IMR-90 (cell line): Measurements from ENCODE around the gene TNFRSF25. TPM values are rescaled to one million over a fixed set of nuclear protein-coding genes. Genes with fewer than 3 reads are reported as not detected.
A peak's percentile ranks its signal among the peaks of the same experiment; 100 is the strongest.

ENCODE experiments used
- ATAC-seq: fragments of 200-7000 bp; cut with Tn5 transposase; 2 replicates; pipeline ENCODE4 v1.9.1; 2020; ENCODE audit warnings: low read depth, mild to moderate bottlenecking, moderate library complexity
- BruUV-seq: library from RNA; stranded (reverse); fragments of 400-500 nt; replicated peaks from 2 replicates; lab custom pipeline; 2021; lab: Mats Ljungman, UMichigan
- CTCF ChIA-PET: fragments of 300-600 bp; formaldehyde crosslinking; extraction: SDS; loops from one replicate; lab custom pipeline; 2021; ENCODE audit warnings: antibody characterized with exemption; lab: Yijun Ruan, JAX
- POLR2A ChIA-PET: fragments of 300-600 bp; sonication (Branson Sonifier 250); formaldehyde crosslinking; loops from one replicate; lab custom pipeline; 2022; ENCODE audit warnings: antibody characterized with exemption; ENCODE audit not compliant: unreplicated experiment; lab: Charles Lee
- DNase-seq: peaks from one replicate; pipeline ENCODE4 v3.0.0; 2013
- H2AFZ ChIP-seq: replicated peaks from 2 replicates; pipeline ENCODE3; 2013; ENCODE audit warnings: low read length, mild to moderate bottlenecking; ENCODE audit not compliant: poor library complexity
- H2AK5ac ChIP-seq: 2 replicates; pipeline ENCODE4 v1.6.1; 2013; ENCODE audit warnings: low read depth, low read length, inconsistent platforms
- H2AK9ac ChIP-seq: replicated peaks from 2 replicates; pipeline ENCODE3; 2013; ENCODE audit warnings: mild to moderate bottlenecking, low read depth, low read length, moderate library complexity; ENCODE audit not compliant: poor library complexity
- H2BK120ac ChIP-seq: 2 replicates; pipeline ENCODE4 v1.6.1; 2013; ENCODE audit warnings: low read depth, low read length, inconsistent platforms
- H2BK15ac ChIP-seq: 3 replicates; pipeline ENCODE4 v1.6.1; 2013; ENCODE audit warnings: low read depth, low read length, inconsistent platforms
- H2BK20ac ChIP-seq: 2 replicates; pipeline ENCODE4 v1.6.1; 2013; ENCODE audit warnings: low read depth, mild to moderate bottlenecking, inconsistent platforms, low read length, moderate library complexity
- H2BK5ac ChIP-seq: 2 replicates; pipeline ENCODE4 v1.6.1; 2013; ENCODE audit warnings: mild to moderate bottlenecking, low read depth, low read length, inconsistent platforms; ENCODE audit not compliant: poor library complexity, severe bottlenecking
- H3K14ac ChIP-seq: replicated peaks from 2 replicates; pipeline ENCODE4 v1.6.1; 2013; ENCODE audit warnings: low read depth, low read length, inconsistent platforms
- H3K18ac ChIP-seq: 2 replicates; pipeline ENCODE4 v1.6.1; 2013; ENCODE audit warnings: low read depth, low read length, control low read depth
- H3K23ac ChIP-seq: 2 replicates; pipeline ENCODE4 v1.6.1; 2013; ENCODE audit warnings: low read depth, low read length, inconsistent platforms
- H3K27ac ChIP-seq: 2 replicates; pipeline ENCODE4 v1.5.1; 2013; ENCODE audit warnings: mild to moderate bottlenecking, control low read depth, low read length; ENCODE audit not compliant: insufficient read depth
- H3K27me3 ChIP-seq: 2 replicates; pipeline ENCODE4 v1.6.1; 2013; ENCODE audit warnings: low read length; ENCODE audit not compliant: control insufficient read depth, insufficient read depth
- H3K36me3 ChIP-seq: 2 replicates; pipeline ENCODE4 v1.6.1; 2013; ENCODE audit warnings: low read length, mixed read lengths; ENCODE audit not compliant: control insufficient read depth, insufficient read depth
- H3K4ac ChIP-seq: 2 replicates; pipeline ENCODE4 v1.6.1; 2013; ENCODE audit warnings: low read depth, low read length, inconsistent platforms
- H3K4me1 ChIP-seq: 2 replicates; pipeline ENCODE4 v1.6.1; 2013; ENCODE audit warnings: low read length, mixed read lengths; ENCODE audit not compliant: control insufficient read depth, insufficient read depth
- H3K4me2 ChIP-seq: 2 replicates; pipeline ENCODE4 v1.6.1; 2013; ENCODE audit warnings: low read depth, mild to moderate bottlenecking, control low read depth, low read length, moderate library complexity
- H3K4me3 ChIP-seq: 2 replicates; pipeline ENCODE4 v1.5.1; 2013; ENCODE audit warnings: low read depth, mild to moderate bottlenecking, control low read depth, low read length, moderate library complexity; ENCODE audit not compliant: insufficient read depth
- H3K56ac ChIP-seq: 2 replicates; pipeline ENCODE4 v1.6.1; 2013; ENCODE audit warnings: low read length, inconsistent platforms; ENCODE audit not compliant: insufficient read depth; ENCODE audit errors: extremely low read depth
- H3K79me1 ChIP-seq, 2 experiments: 2 replicates each; pipeline ENCODE4 v1.6.1; 2013; ENCODE audit warnings: low read length in 2 of 2, inconsistent platforms in 1 of 2, low read depth in 1 of 2
- H3K9ac ChIP-seq: 2 replicates; pipeline ENCODE4 v1.6.1; 2013; ENCODE audit warnings: low read depth, low read length, control low read depth
- H3K9me1 ChIP-seq: 2 replicates; pipeline ENCODE4 v1.6.1; 2013; ENCODE audit warnings: low read length, inconsistent platforms; ENCODE audit not compliant: insufficient read depth
- H3K9me3 ChIP-seq: 2 replicates; pipeline ENCODE4 v1.6.1; 2013; ENCODE audit warnings: low read length; ENCODE audit not compliant: control insufficient read depth, insufficient read depth
- H4K20me1 ChIP-seq: 2 replicates; pipeline ENCODE4 v1.6.1; 2013; ENCODE audit warnings: low read length, inconsistent platforms; ENCODE audit not compliant: insufficient read depth
- H4K5ac ChIP-seq: 2 replicates; pipeline ENCODE4 v1.6.1; 2013; ENCODE audit warnings: mild to moderate bottlenecking, low read depth, low read length, control low read depth
- H4K8ac ChIP-seq, 2 experiments: 2 replicates each; pipeline ENCODE4 v1.6.1; 2013; ENCODE audit warnings: low read depth in 2 of 2, low read length in 2 of 2, control low read depth in 1 of 2, inconsistent platforms in 1 of 2
- H4K91ac ChIP-seq: 2 replicates; pipeline ENCODE4 v1.6.1; 2013; ENCODE audit warnings: low read depth, low read length, inconsistent platforms; ENCODE audit not compliant: insufficient read depth
- CHD1 ChIP-seq: IDR thresholded peaks from 2 replicates; pipeline ENCODE4 v1.6.1; 2012; ENCODE audit warnings: low read depth, low read length, improper control_type of control experiment
- MAZ ChIP-seq: IDR thresholded peaks from 2 replicates; pipeline ENCODE4 v1.6.1; 2012; ENCODE audit warnings: low read depth, mild to moderate bottlenecking, low read length, improper control_type of control experiment, moderate library complexity, borderline replicate concordance
- MXI1 ChIP-seq: IDR thresholded peaks from 2 replicates; pipeline ENCODE4 v1.6.1; 2012; ENCODE audit warnings: low read depth, mild to moderate bottlenecking, low read length, moderate library complexity, borderline replicate concordance
- RFX5 ChIP-seq: IDR thresholded peaks from 2 replicates; pipeline ENCODE4 v1.8.0; 2012; ENCODE audit warnings: low read depth, mild to moderate bottlenecking, low read length, moderate library complexity
- USF2 ChIP-seq: fragments of 150-350 bp; IDR thresholded peaks from 2 replicates; pipeline ENCODE4 v1.6.1; 2017; ENCODE audit warnings: mild to moderate bottlenecking, antibody characterized with exemption, low read length, low read depth
- WGBS, 2 experiments: methylation state at CpG; one replicate each; pipeline versions ENCODE4 v1.1.5 to v1.1.7; 2013; ENCODE audit warnings: missing lambda C conversion rate in 2 of 2; ENCODE audit not compliant: insufficient read length in 1 of 2; ENCODE audit errors: extremely low coverage in 2 of 2; 5-methylcytosine and 5-hydroxymethylcytosine counted together
- dilution Hi-C: fragments of 300-500 bp; cut with HindIII; formaldehyde crosslinking; loops from one replicate; pipeline ENCODE4 v1.14.3; 2018; ENCODE audit warnings: low sequenced_read_pairs; ENCODE audit not compliant: unreplicated experiment
- in situ Hi-C: fragments of 300-500 bp; cut with MboI; formaldehyde crosslinking; loops from 3 replicates; pipeline ENCODE4 v1.14.3; 2019; ENCODE audit warnings: low sequenced_read_pairs, inconsistent platforms, mixed read lengths
- intact Hi-C: fragments of 100-400 bp; cut with micrococcal nuclease; formaldehyde crosslinking; loops from 2 replicates; pipeline ENCODE4 v1.10.0; 2022
- polyA plus RNA-seq, 3 experiments: library from polyadenylated mRNA; depleted of rRNA; stranded (reverse); fragments of >200 nt; gene quantifications; 2 replicates each; pipeline ENCODE4 v1.2.3, GENCODE V29; 2012; ENCODE audit warnings: low replicate concordance in 1 of 3
- total RNA-seq: library from RNA; depleted of rRNA; stranded (reverse); fragments of >200 nt; gene quantifications from 2 replicates; pipeline ENCODE4 v1.2.3, GENCODE V29; 2012

Gene TNFRSF25
- total and polyA plus RNA-seq, 2 of the 4 experiments (the other 2 are of a cell fraction): 1.3 to 11.2 TPM

- peaks cover 6% of the 10 kb centered on the region; the same call in 1 of the 2 replicates for H4K20me1 ChIP-seq
- no peak overlapping the region for H2AK5ac ChIP-seq
- ATAC-seq (no peak), DNase-seq (no peak)
- no peak overlapping the region for H3K23ac ChIP-seq
- H3K4me3 ChIP-seq: no peak overlapping the region
- no peak overlapping the region for H2BK120ac ChIP-seq
- H4K91ac ChIP-seq: no peak overlapping the region
- BruUV-seq: no TSS peak
- H3K4ac ChIP-seq: no peak overlapping the region
- H4K5ac ChIP-seq: no peak overlapping the region
- ChIA-PET POLR2A (no interaction called here), CTCF (interaction anchor here (1.4 kb wide), 1 partner anchor 11 kb away, joined by 3 read pairs; no protein-coding TSS in a partner anchor)
- 93% methylated on average over 3 of the region's 13 CpGs; no CpG with 5 or more reads in 1 of the 2 experiments for WGBS, 2 experiments
- peaks cover 3 to 20% of the 10 kb centered on the region in 2 experiments; a peak in 2 of 4 replicates for H3K79me1 ChIP-seq
- H3K4me1 ChIP-seq: peaks cover 12% of the 10 kb centered on the region
- no peaks in the 10 kb centered on the region for H3K27me3 ChIP-seq
- H2BK15ac ChIP-seq: no peak overlapping the region
- H3K9me3 ChIP-seq: no peaks in the 10 kb centered on the region
- no peak overlapping the region for H4K8ac ChIP-seq
- no peak overlapping the region for H3K14ac ChIP-seq
- no peak overlapping the region for H3K18ac ChIP-seq
- H2BK20ac ChIP-seq: no peak overlapping the region
- no peaks in the 10 kb centered on the region for H3K36me3 ChIP-seq
- in situ Hi-C loops: no loop called here
- peak overlapping the region; percentile 24 for H2AK9ac ChIP-seq
- dilution Hi-C loops: no loop called here
- no peak overlapping the region for H2BK5ac ChIP-seq
- H3K27ac ChIP-seq: no peak overlapping the region
- 0 out of 2 replicates have a peak, but pooled peaks cover 2% of the 10 kb centered on the region for H3K9me1 ChIP-seq
- TF ChIP-seq CHD1 (no peak), MAZ (no peak), MXI1 (no peak), USF2 (no peak), RFX5 (no peak)
- H3K56ac ChIP-seq: no peak overlapping the region
- H3K9ac ChIP-seq: no peak overlapping the region
- peak overlapping the region; percentile 11 for H2AFZ ChIP-seq
- intact Hi-C loops: loop anchor here (5.0 kb wide), 1 partner anchor 729 kb away; no protein-coding TSS in a partner anchor
- H3K4me2 ChIP-seq: no peak overlapping the region
Observed at GRCh38 chr1:6488602-6489382, 22.8 kb upstream of the TNFRSF25 start.
